ENCODE results near the gene COX5A.

Gene COX5A

DNA sequence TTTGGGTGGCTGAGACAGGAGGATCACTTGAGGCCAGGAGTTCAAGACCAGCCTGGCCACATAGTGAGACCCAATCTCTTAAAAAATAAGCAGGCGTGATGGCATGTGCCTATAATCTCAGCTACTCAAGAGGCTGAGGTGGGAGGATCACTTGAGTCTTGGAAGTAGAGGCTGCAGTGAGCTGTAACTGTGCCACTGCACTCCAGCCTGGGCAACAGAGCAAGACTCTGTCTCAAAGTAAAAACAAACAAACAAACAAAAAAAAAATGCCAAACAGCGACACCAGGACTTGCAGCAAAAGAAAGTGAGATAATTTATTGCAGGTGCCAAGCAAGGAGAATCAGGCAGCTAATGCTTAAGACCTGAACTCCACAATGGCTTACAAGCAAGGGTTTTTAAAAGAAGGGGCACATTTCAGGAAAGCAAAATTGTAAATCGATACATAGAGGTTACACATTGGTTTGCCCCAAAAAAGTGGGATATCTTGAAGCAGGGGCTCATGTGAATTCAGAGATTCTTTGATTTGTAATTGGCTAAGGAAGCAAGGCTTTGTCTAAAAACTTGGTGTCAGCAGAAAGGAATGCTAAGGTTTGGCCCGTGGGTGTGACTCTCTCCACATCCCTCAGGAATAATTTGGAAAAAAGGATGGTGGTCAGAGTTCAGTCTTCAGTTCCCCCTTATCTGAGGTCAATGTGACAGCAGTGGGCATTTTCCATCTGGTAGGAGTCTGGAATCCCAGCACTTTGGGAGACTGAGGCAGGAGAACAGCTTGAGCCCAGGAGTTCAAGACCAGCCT lies 53.2 kb downstream of the COX5A start:
- Histone ChIP-seq H3K27me3 (ENCODE audit: insufficient read depth, insufficient read length) (no peaks in the 10 kb centered on the region), H3K4me1 (ENCODE audit: insufficient read depth, insufficient read length) (peaks cover 3% of the 10 kb centered on the region), H3K4me3 (ENCODE audit: insufficient read length, low read depth) (no peak overlapping the region), H3K9me3 (ENCODE audit: insufficient read depth, low read length) (peaks cover 17% of the 10 kb centered on the region; the same call in 1 of the 2 replicates), H3K36me3 (ENCODE audit: insufficient read depth, insufficient read length, low read length) (no peaks in the 10 kb centered on the region), H3K9ac (ENCODE audit: insufficient read length, low read depth) (no peak overlapping the region)
- no peak for TF ChIP-seq SUZ12 (IDR thresholded peaks at IDR 0.05; ENCODE audit: extremely low read depth, insufficient read depth, insufficient read length)
- TF ChIP-seq ZNF274 (IDR thresholded peaks at IDR 0.05; ENCODE audit: low read depth, low read length) = no peak
- no peak for TF ChIP-seq YY1 (IDR thresholded peaks at IDR 0.05; ENCODE audit: insufficient read depth, insufficient read length)
- no peak for DNase-seq (ENCODE audit: low read depth, low spot score)

- Histone ChIP-seq H3K9me3 (ENCODE audit: insufficient read depth, low read length) (peaks cover 17% of the 10 kb centered on the region; the same call in 1 of the 2 replicates), H3K36me3 (ENCODE audit: insufficient read depth, insufficient read length, low read length) (no peaks in the 10 kb centered on the region), H3K4me3 (ENCODE audit: insufficient read length, low read depth) (no peak overlapping the region), H3K27me3 (ENCODE audit: insufficient read depth, insufficient read length) (no peaks in the 10 kb centered on the region), H3K9ac (ENCODE audit: insufficient read length, low read depth) (no peak overlapping the region), H3K4me1 (ENCODE audit: insufficient read depth, insufficient read length) (no peaks in the 10 kb centered on the region)
- TF ChIP-seq SUZ12 (IDR thresholded peaks at IDR 0.05; ENCODE audit: extremely low read depth, insufficient read depth, insufficient read length) (no peak), ZNF274 (IDR thresholded peaks at IDR 0.05; ENCODE audit: low read depth, low read length) (no peak), YY1 (IDR thresholded peaks at IDR 0.05; ENCODE audit: insufficient read depth, insufficient read length) (no peak)
- no peak for DNase-seq (ENCODE audit: low read depth, low spot score)
These were observed 55.3 kb downstream of the COX5A start for GRCh38 chr15:74882528-74882927.

GRCh38 chr15:74878273-74878672 lies 59.6 kb downstream of the COX5A start:
- Histone ChIP-seq H3K9me3 (ENCODE audit: insufficient read depth, low read length) (peaks cover 16% of the 10 kb centered on the region; the same call in 1 of the 2 replicates), H3K9ac (ENCODE audit: insufficient read length, low read depth) (no peak overlapping the region), H3K27me3 (ENCODE audit: insufficient read depth, insufficient read length) (no peaks in the 10 kb centered on the region), H3K36me3 (ENCODE audit: insufficient read depth, insufficient read length, low read length) (no peaks in the 10 kb centered on the region), H3K4me1 (ENCODE audit: insufficient read depth, insufficient read length) (no peaks in the 10 kb centered on the region), H3K4me3 (ENCODE audit: insufficient read length, low read depth) (no peak overlapping the region)
- TF ChIP-seq SUZ12 (IDR thresholded peaks at IDR 0.05; ENCODE audit: extremely low read depth, insufficient read depth, insufficient read length) = no peak
- TF ChIP-seq ZNF274 (IDR thresholded peaks at IDR 0.05; ENCODE audit: low read depth, low read length) = no peak
- TF ChIP-seq YY1 (IDR thresholded peaks at IDR 0.05; ENCODE audit: insufficient read depth, insufficient read length) = no peak
- DNase-seq (ENCODE audit: low read depth, low spot score) = no peak

GRCh38 chr15:74873756-74874424 lies 64.0 kb downstream of the COX5A start:
- Histone ChIP-seq H3K27me3 (ENCODE audit: insufficient read depth, insufficient read length) (no peaks in the 10 kb centered on the region), H3K4me1 (ENCODE audit: insufficient read depth, insufficient read length) (peaks cover 2% of the 10 kb centered on the region), H3K9me3 (ENCODE audit: insufficient read depth, low read length) (no peaks in the 10 kb centered on the region), H3K9ac (ENCODE audit: insufficient read length, low read depth) (peak overlapping the region; percentile 79), H3K4me3 (ENCODE audit: insufficient read length, low read depth) (peak overlapping the region; percentile 48), H3K36me3 (ENCODE audit: insufficient read depth, insufficient read length, low read length) (no peaks in the 10 kb centered on the region)
- no peak for TF ChIP-seq YY1 (IDR thresholded peaks at IDR 0.05; ENCODE audit: insufficient read depth, insufficient read length)
- no peak for TF ChIP-seq ZNF274 (IDR thresholded peaks at IDR 0.05; ENCODE audit: low read depth, low read length)
- no peak for TF ChIP-seq SUZ12 (IDR thresholded peaks at IDR 0.05; ENCODE audit: extremely low read depth, insufficient read depth, insufficient read length)
- no peak for DNase-seq (ENCODE audit: low read depth, low spot score)

- TF ChIP-seq ZNF274 (IDR thresholded peaks at IDR 0.05; ENCODE audit: low read depth, low read length) = no peak
- TF ChIP-seq SUZ12 (IDR thresholded peaks at IDR 0.05; ENCODE audit: extremely low read depth, insufficient read depth, insufficient read length) = no peak
- TF ChIP-seq YY1 (IDR thresholded peaks at IDR 0.05; ENCODE audit: insufficient read depth, insufficient read length) = no peak
- peak within 1 kb of the TSS; percentile 93 for H3K4me3 ChIP-seq (ENCODE audit: insufficient read length, low read depth)
These were observed 64.7 kb downstream of the COX5A start, which contains the start of gene SCAMP2 for GRCh38 chr15:74873036-74873755. SCAMP2 (minus strand) TSS chr15:74873365; CDS start chr15:74873255, 110 bp downstream.

GRCh38 chr15:74872702-74873035 lies 65.2 kb downstream of the COX5A start:
- TF ChIP-seq SUZ12 (IDR thresholded peaks at IDR 0.05; ENCODE audit: extremely low read depth, insufficient read depth, insufficient read length) (no peak), YY1 (IDR thresholded peaks at IDR 0.05; ENCODE audit: insufficient read depth, insufficient read length) (no peak), ZNF274 (IDR thresholded peaks at IDR 0.05; ENCODE audit: low read depth, low read length) (no peak)
- no peak for DNase-seq (ENCODE audit: low read depth, low spot score)
- Histone ChIP-seq H3K4me3 (ENCODE audit: insufficient read length, low read depth) (peak overlapping the region; percentile 93), H3K4me1 (ENCODE audit: insufficient read depth, insufficient read length) (peaks cover 2% of the 10 kb centered on the region), H3K9me3 (ENCODE audit: insufficient read depth, low read length) (peaks cover 12% of the 10 kb centered on the region), H3K36me3 (ENCODE audit: insufficient read depth, insufficient read length, low read length) (peaks cover 10% of the 10 kb centered on the region), H3K9ac (ENCODE audit: insufficient read length, low read depth) (peak overlapping the region; percentile 93), H3K27me3 (ENCODE audit: insufficient read depth, insufficient read length) (no peaks in the 10 kb centered on the region)

More at GRCh38 chr15:74873036-74873755, 64.7 kb downstream of the COX5A start, which contains the start of gene SCAMP2:
- peak; percentile 94 for DNase-seq (ENCODE audit: low read depth, low spot score)
- peaks cover 5% of the 10 kb centered on the region for H3K36me3 ChIP-seq (ENCODE audit: insufficient read depth, insufficient read length, low read length)
- peaks cover 2% of the 10 kb centered on the region for H3K4me1 ChIP-seq (ENCODE audit: insufficient read depth, insufficient read length)
- no peaks in the 10 kb centered on the region for H3K27me3 ChIP-seq (ENCODE audit: insufficient read depth, insufficient read length)
- peaks cover 7% of the 10 kb centered on the region for H3K9me3 ChIP-seq (ENCODE audit: insufficient read depth, low read length)
- H3K9ac ChIP-seq (ENCODE audit: insufficient read length, low read depth) = peak within 1 kb of the TSS; percentile 93
